Testis (tissue), 3 donors: ENCODE results near the gene HOXD11. TPM values are rescaled to one million over a fixed set of nuclear protein-coding genes. Genes with fewer than 3 reads are reported as not detected.

ENCODE experiments used
- DNase-seq: peaks from one replicate; pipeline ENCODE4 v3.0.0-alpha.2; 2019
- H3K27ac ChIP-seq, 2 donors: fragments of 200-600 bp; sonication (generic); one replicate each; pipeline ENCODE4 v1.5.1; 2019
- H3K27me3 ChIP-seq: fragments of 200-600 bp; sonication (generic); one replicate; pipeline ENCODE4 v1.5.1; 2019
- H3K36me3 ChIP-seq: fragments of 200-600 bp; sonication (generic); one replicate; pipeline ENCODE4 v1.5.1; 2017; ENCODE audit warnings: low read depth; ENCODE audit errors: missing control alignments
- H3K4me1 ChIP-seq: fragments of 200-600 bp; sonication (generic); one replicate; pipeline ENCODE4 v1.5.1; 2019
- H3K4me3 ChIP-seq, 2 donors: fragments of 200-600 bp; sonication (generic); one replicate each; pipeline ENCODE4 v1.5.1; 2017 to 2019
- H3K9me3 ChIP-seq: fragments of 200-600 bp; sonication (generic); one replicate; pipeline ENCODE4 v1.5.1; 2017
- CTCF ChIP-seq, 3 experiments: fragments of 450-650 bp in 2 of 3; fragments of 200-600 bp in 1 of 3; sonication (generic) in 1 of 3; IDR thresholded peaks; one replicate each; pipeline ENCODE4 v1.5.1; 2016 to 2019; ENCODE audit warnings: antibody characterized with exemption in 3 of 3, mild to moderate bottlenecking in 2 of 3, moderate library complexity in 1 of 3
- POLR2A ChIP-seq: fragments of 450-650 bp; IDR thresholded peaks from one replicate; pipeline ENCODE4 v1.6.1; 2017; ENCODE audit warnings: antibody characterized with exemption, mild to moderate bottlenecking, moderate library complexity
- WGBS, 2 donors: methylation state at CpG; one replicate each; pipeline ENCODE4 v1.1.5; 2018; 5-methylcytosine and 5-hydroxymethylcytosine counted together
- intact Hi-C: fragments of 100-400 bp; cut with DNase I; formaldehyde crosslinking; loops from one replicate; pipeline ENCODE4 v1.15.1; 2023; ENCODE audit warnings: low total_unique reads
- polyA plus RNA-seq: library from polyadenylated mRNA; stranded (reverse); fragments of 350-450 nt; fragmentation: Illumina TruSeq; extraction: RNeasy Lipid Tissue Mini Kit (QIAGEN cat#74804); gene quantifications from one replicate; pipeline ENCODE4 v1.2.3, GENCODE V29; 2014; ENCODE audit warnings: low read depth, low replicate concordance; ENCODE audit not compliant: insufficient read depth
- total RNA-seq, 2 donors: library from RNA; depleted of rRNA; stranded (reverse); fragments of >200 nt; gene quantifications; one replicate each; pipeline ENCODE4 v1.2.3, GENCODE V29; 2016

HOXD11 gene
- total and polyA plus RNA-seq, 3 donors from 2014 or later: 0.29 to 1.7 (median 0.62) TPM

- Histone ChIP-seq H3K36me3 (no peaks in the 10 kb centered on the region), H3K4me3 (peak overlapping the region; percentile 76 to 78), H3K27me3 (no peaks in the 10 kb centered on the region), H3K9me3 (no peaks in the 10 kb centered on the region), H3K4me1 (peaks cover 12% of the 10 kb centered on the region), H3K27ac (peak overlapping the region; percentile 95 to 98)
- intact Hi-C loops: loop anchor here (10.0 kb wide), 1 partner anchor 1030 kb away; no protein-coding TSS in a partner anchor
- TF ChIP-seq POLR2A: no peak
- no peak for TF ChIP-seq CTCF (IDR thresholded peaks at IDR 0.05)
- 37 to 60% methylated on average over 8 to 9 of the region's 9 CpGs for WGBS, 2 donors
- no peak for DNase-seq
These were observed 18.1 kb downstream of the HOXD11 start for GRCh38 chr2:176124947-176125771.

- no peak for DNase-seq
- Histone ChIP-seq H3K4me3 (no peak overlapping the region), H3K36me3 (no peaks in the 10 kb centered on the region), H3K27ac (peak overlapping the region; percentile 95 to 98), H3K4me1 (peaks cover 12% of the 10 kb centered on the region), H3K9me3 (no peaks in the 10 kb centered on the region), H3K27me3 (no peaks in the 10 kb centered on the region)
- intact Hi-C loops: loop anchor here (10.0 kb wide), 1 partner anchor 1029 kb away; no protein-coding TSS in a partner anchor
- WGBS, 2 donors: 64 to 73% methylated on average over 6 of the region's 6 CpGs
- TF ChIP-seq POLR2A (no peak), CTCF (IDR thresholded peaks at IDR 0.05) (no peak)
These were observed 18.6 kb downstream of the HOXD11 start for GRCh38 chr2:176125772-176126054.

- peak; percentile 91 for DNase-seq
- 3 to 5% methylated on average over 13 of the region's 13 CpGs for WGBS, 2 donors
- intact Hi-C loops: loop anchor here (10.0 kb wide), 1 partner anchor 1028 kb away; no protein-coding TSS in a partner anchor
These were observed 20.1 kb downstream of the HOXD11 start for GRCh38 chr2:176126929-176127773.

GRCh38 chr2:176127774-176128072, 20.6 kb downstream of the HOXD11 start:
- DNase-seq: no peak
- Histone ChIP-seq H3K27ac (peak overlapping the region; percentile 93 to 98), H3K9me3 (no peaks in the 10 kb centered on the region), H3K4me1 (peaks cover 12% of the 10 kb centered on the region), H3K4me3 (peak overlapping the region; percentile 81 to 85), H3K27me3 (no peaks in the 10 kb centered on the region), H3K36me3 (no peaks in the 10 kb centered on the region)
- intact Hi-C loops: loop anchor here (10.0 kb wide), 1 partner anchor 1027 kb away; no protein-coding TSS in a partner anchor
- TF ChIP-seq CTCF (IDR thresholded peaks at IDR 0.05) (no peak), POLR2A (no peak)
- 6 to 31% methylated on average over 4 of the region's 4 CpGs for WGBS, 2 donors

More at GRCh38 chr2:176126929-176127773, 20.1 kb downstream of the HOXD11 start:
- peak overlapping the region; percentile 93 to 98 for H3K27ac ChIP-seq
- no peaks in the 10 kb centered on the region for H3K9me3 ChIP-seq
- no peaks in the 10 kb centered on the region for H3K27me3 ChIP-seq
- TF ChIP-seq CTCF (IDR thresholded peaks at IDR 0.05) (peak; percentile 95 to 97 (median 96)), POLR2A (no peak)
- H3K4me1 ChIP-seq: peaks cover 12% of the 10 kb centered on the region
- H3K36me3 ChIP-seq: no peaks in the 10 kb centered on the region
- no peak overlapping the region for H3K4me3 ChIP-seq
